Common myeloid progenitor, CD34-positive (primary cell): Measurements from ENCODE around the gene USO1.
A peak's percentile ranks its signal among the peaks of the same experiment; 100 is the strongest.
"Not testable (repeated sequence)": the region's sequence is repeated elsewhere in the genome, so short reads cannot be mapped to it uniquely, and the experiment has no call there.

Source experiments
- CTCF ChIA-PET: fragments of 350-600 bp; sonication (Branson Sonifier 250); formaldehyde crosslinking; loops from one replicate; lab custom pipeline; 2021; ENCODE audit warnings: antibody characterized with exemption; lab: Charles Lee
- POLR2A ChIA-PET: fragments of 350-600 bp; sonication (Branson Sonifier 250); formaldehyde crosslinking; loops from one replicate; lab custom pipeline; 2021; ENCODE audit warnings: antibody characterized with exemption; lab: Charles Lee
- DNase-seq, 3 donors: peaks; one replicate each; pipeline versions ENCODE4 v3.0.0 to v3.0.0-alpha.2; 2013
- H3K27ac ChIP-seq, 2 experiments: 1 replicate in 1 of 2; 2 replicates in 1 of 2; pipeline ENCODE4 v1.7.0; 2013; ENCODE audit warnings: inconsistent platforms in 2 of 2, low read length in 2 of 2, mild to moderate bottlenecking in 2 of 2, low read depth in 1 of 2, moderate library complexity in 1 of 2; ENCODE audit not compliant: severe bottlenecking in 2 of 2, insufficient read depth in 1 of 2, poor library complexity in 1 of 2
- H3K27me3 ChIP-seq, 5 experiments: replicated peaks in 2 of 5; 1 replicate in 3 of 5; 2 replicates in 2 of 5; pipeline versions ENCODE4 v1.6.1 to v1.7.0; 2013; ENCODE audit warnings: low read length in 4 of 5, mild to moderate bottlenecking in 2 of 5, moderate library complexity in 2 of 5, inconsistent platforms in 1 of 5; ENCODE audit not compliant: insufficient read depth in 5 of 5, control insufficient read depth in 4 of 5
- H3K36me3 ChIP-seq, 4 experiments: 1 replicate in 2 of 4; 2 replicates in 2 of 4; pipeline versions ENCODE4 v1.6.1 to v1.7.0; 2013; ENCODE audit warnings: low read length in 3 of 4, control low read depth in 1 of 4, mild to moderate bottlenecking in 1 of 4; ENCODE audit not compliant: control insufficient read depth in 4 of 4, insufficient read depth in 4 of 4
- H3K4me1 ChIP-seq, 4 experiments: 1 replicate in 3 of 4; 2 replicates in 1 of 4; pipeline versions ENCODE4 v1.6.1 to v1.7.1; 2013; ENCODE audit warnings: low read length in 3 of 4, mild to moderate bottlenecking in 3 of 4, control low read depth in 1 of 4, inconsistent platforms in 1 of 4, moderate library complexity in 1 of 4; ENCODE audit not compliant: control insufficient read depth in 4 of 4, insufficient read depth in 4 of 4; ENCODE audit errors: control extremely low read depth in 1 of 4
- H3K4me3 ChIP-seq, 7 experiments: 1 replicate in 4 of 7; 2 replicates in 3 of 7; pipeline versions ENCODE4 v1.5.1 to v1.7.0; 2013; ENCODE audit warnings: mild to moderate bottlenecking in 7 of 7, low read length in 6 of 7, moderate library complexity in 6 of 7, inconsistent platforms in 2 of 7, low read depth in 2 of 7, control low read depth in 1 of 7; ENCODE audit not compliant: insufficient read depth in 4 of 7, control insufficient read depth in 1 of 7; ENCODE audit errors: extremely low read depth in 1 of 7
- H3K9me3 ChIP-seq, 5 experiments: 1 replicate in 4 of 5; 2 replicates in 1 of 5; pipeline versions ENCODE4 v1.6.1 to v1.7.1; 2013; ENCODE audit warnings: low read length in 4 of 5, mild to moderate bottlenecking in 2 of 5, inconsistent platforms in 1 of 5, low read depth in 1 of 5, moderate library complexity in 1 of 5; ENCODE audit not compliant: control insufficient read depth in 4 of 5, insufficient read depth in 2 of 5; ENCODE audit errors: control extremely low read depth in 1 of 5
- WGBS: methylation state at CpG from one replicate; pipeline ENCODE4 v1.1.5; 2013; ENCODE audit not compliant: insufficient coverage; 5-methylcytosine and 5-hydroxymethylcytosine counted together

Gene USO1

DNA sequence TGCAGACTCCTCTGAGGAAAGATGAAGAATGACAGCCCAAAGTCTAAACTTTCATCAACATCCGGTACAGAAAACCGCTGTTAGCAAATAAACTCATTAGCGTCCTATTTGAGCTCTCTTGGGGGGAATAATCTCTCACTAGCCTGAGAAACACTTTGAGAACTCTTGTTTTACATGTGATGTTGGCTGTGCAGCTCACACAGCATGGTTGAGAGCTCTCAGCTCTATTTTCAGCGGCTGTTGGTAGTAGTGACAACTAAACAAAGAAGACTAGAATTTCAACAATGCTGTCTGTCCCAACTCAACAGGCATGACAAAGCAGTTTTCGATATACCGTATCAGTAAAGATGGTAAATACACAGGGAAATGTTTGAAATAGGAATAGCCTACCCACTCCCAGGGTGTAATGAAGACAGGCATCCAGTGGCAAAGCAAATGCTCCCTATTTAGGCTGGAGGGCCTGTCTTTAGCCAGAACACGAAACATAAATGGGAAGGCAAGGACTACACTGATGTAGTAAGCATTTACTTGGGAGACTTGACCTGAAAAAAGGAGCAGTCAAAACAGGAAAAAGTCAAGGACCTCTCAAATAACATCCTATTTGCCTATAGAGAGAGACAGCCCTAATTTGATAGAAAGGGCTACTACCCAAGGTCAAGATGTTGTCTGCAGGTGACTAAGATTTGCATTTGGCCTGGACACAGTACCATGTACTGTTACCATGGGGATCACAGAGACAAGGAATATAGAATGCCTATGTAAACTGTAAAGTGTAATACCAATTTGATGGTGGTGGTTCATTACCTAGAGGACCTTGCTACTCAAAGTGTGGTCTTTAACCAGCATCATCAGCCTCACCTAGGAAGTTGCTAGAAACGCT is 117.5 kb downstream of the USO1 start:
- H3K4me1 ChIP-seq, result peaks cover 0 to 6% (median 0%) of the 10 kb centered on the region in 4 experiments
- DNase-seq, result peak in 1 of 3 donors; percentile 17
- CTCF ChIA-PET, result no interaction called here
- H3K27ac ChIP-seq, result no peak overlapping the region
- WGBS, result 100% methylated on average over 3 of the region's 8 CpGs
- no peaks in the 10 kb centered on the region for H3K9me3 ChIP-seq
- POLR2A ChIA-PET, result no interaction called here
- H3K4me3 ChIP-seq, result no peak overlapping the region
- H3K36me3 ChIP-seq, result no peaks in the 10 kb centered on the region
- no peaks in the 10 kb centered on the region for H3K27me3 ChIP-seq

DNA sequence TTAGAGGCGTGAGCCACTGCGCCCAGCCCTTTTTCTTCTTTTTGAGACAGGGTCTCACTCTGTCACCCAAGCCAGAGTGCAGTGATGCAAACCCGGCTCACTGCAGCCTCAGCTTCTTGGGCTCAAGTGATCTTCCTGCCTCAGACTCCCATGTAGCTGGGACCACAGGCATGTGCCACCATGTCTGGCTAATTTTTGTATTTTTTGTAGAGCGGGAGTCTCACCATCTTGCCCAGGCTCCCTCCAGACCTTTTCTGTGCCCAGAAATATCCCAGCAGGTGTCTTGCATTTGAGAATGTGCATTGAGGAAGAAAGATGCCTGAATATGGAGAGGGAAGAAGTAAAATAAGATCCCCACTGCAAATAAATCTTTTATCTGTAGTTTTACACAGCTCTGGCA is 119.2 kb downstream of the USO1 start:
- CTCF ChIA-PET, result interaction anchor here (1.2 kb wide), 1 partner anchor 120 kb away, joined by 4 read pairs; the partner anchor contains the start of gene USO1

DNA sequence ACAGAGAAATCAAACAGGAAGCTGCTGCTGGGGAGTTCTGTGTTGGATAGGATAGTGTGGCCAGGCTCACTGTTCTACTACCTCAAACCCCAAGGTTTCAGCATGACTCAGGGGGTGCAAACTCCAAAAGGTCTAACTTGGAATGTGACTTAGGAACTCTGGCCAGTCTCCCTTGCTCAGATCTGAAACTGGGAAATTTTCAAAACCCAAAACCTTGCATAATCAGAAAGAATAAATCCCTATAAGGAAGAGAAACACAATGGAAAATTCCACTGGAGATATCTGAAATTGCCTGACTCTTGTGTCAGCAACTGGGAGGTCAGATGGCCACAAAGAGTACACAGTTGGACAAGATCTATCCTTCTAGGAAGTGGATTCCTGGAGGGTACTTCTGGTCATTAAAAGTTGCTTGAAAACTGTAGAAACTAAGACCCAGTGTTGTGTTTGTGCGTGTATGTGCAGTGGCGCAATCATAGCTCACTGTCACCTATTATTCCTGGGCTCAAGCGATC is 119.8 kb downstream of the USO1 start:
- 89% methylated on average over 1 of the region's 3 CpGs for WGBS
- no peak for DNase-seq
- CTCF ChIA-PET, result interaction anchor here (1.2 kb wide), 1 partner anchor 120 kb away, joined by 4 read pairs; the partner anchor contains the start of gene USO1
- no peak overlapping the region for H3K4me3 ChIP-seq
- H3K9me3 ChIP-seq, result no peaks in the 10 kb centered on the region
- H3K27ac ChIP-seq, result no peak overlapping the region
- H3K27me3 ChIP-seq, result no peaks in the 10 kb centered on the region
- POLR2A ChIA-PET, result no interaction called here
- no peaks in the 10 kb centered on the region for H3K36me3 ChIP-seq
- peaks cover 0 to 11% (median 0%) of the 10 kb centered on the region in 4 experiments for H3K4me1 ChIP-seq

More for the DNA sequence above, 119.2 kb downstream of the USO1 start:
- POLR2A ChIA-PET, result no interaction called here
- Histone ChIP-seq H3K9me3 (no peaks in the 10 kb centered on the region), H3K4me1 (peaks cover 0 to 6% (median 0%) of the 10 kb centered on the region in 4 experiments), H3K27ac (no peak overlapping the region), H3K36me3 (no peaks in the 10 kb centered on the region), H3K27me3 (no peaks in the 10 kb centered on the region), H3K4me3 (no peak overlapping the region)
- DNase-seq, result no peak
- 86% methylated on average over 1 of the region's 4 CpGs for WGBS

DNA sequence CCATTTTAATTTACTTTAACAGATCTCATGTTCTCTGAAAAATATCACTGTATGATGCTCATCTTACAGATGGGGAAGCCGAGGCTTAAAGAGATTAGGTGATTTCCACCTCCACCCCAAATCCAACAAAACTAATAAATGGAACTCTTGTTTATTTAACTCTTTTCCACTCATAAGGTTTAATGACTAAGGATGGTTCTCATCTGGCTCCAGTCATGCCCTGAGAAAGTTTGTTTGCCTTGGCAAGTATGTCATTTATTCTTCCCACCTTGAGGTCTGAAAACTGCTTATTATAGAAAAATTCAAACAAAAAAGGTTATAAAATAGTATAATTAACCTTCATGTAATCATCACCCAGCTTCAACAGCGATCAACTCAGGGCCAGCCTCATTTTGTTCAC is 121.6 kb downstream of the USO1 start:
- POLR2A ChIA-PET, result no interaction called here
- no peaks in the 10 kb centered on the region for H3K36me3 ChIP-seq
- no peak overlapping the region for H3K27ac ChIP-seq
- DNase-seq, result no peak
- peaks cover 0 to 20% (median 5%) of the 10 kb centered on the region in 4 experiments for H3K4me1 ChIP-seq
- H3K4me3 ChIP-seq, result no peak overlapping the region
- WGBS, result no CpG with 5 or more reads among the region's 2 CpGs
- CTCF ChIA-PET, result interaction anchor here (1.6 kb wide), 1 partner anchor 122 kb away, joined by 3 read pairs; the partner anchor contains the start of gene USO1
- H3K9me3 ChIP-seq, result no peaks in the 10 kb centered on the region
- no peaks in the 10 kb centered on the region for H3K27me3 ChIP-seq

DNA sequence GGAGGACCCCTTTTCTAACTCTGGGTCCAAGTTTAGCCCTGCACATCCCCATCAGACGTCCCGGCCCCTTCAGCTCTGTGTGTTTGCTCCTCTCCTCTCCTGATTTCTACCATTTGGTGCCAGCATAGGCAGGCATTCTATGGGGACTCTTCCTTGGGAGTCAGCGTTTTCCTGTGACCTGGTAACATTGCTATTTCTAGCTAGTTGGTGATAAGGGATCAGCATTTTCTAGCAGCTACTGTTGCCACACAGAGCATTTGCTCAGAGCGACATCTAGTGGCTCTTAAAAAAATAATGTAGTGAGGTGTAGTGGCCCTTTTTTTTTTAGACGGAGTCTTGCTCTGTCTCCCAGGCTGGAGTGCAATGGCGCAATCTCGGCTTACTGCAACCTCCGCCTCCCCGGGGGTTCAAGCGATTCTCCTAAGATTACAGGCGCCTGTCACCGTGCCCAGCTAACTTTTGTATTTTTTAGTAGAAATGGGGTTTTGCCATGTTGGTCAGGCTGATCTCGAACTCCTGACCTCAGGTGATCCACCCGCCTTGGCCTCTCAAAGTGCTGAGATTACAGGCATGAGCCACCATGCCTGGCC is 123.9 kb downstream of the USO1 start:
- peak; percentile 82 to 89 (median 86) for DNase-seq
- H3K36me3 ChIP-seq, H3K4me3 ChIP-seq, POLR2A ChIA-PET, H3K27ac ChIP-seq, H3K9me3 ChIP-seq, H3K27me3 ChIP-seq: not testable (repeated sequence)
- CTCF ChIA-PET, result interaction anchor here (0.7 to 1.4 kb wide), 18 partner anchors 8 to 322 kb away, joined by 3 to 6 read pairs (median 3); partner anchors contain the start of gene CDKL2
- WGBS, result 50% methylated on average over 2 of the region's 14 CpGs
- peaks cover 0 to 20% (median 5%) of the 10 kb centered on the region in 4 experiments for H3K4me1 ChIP-seq

DNA sequence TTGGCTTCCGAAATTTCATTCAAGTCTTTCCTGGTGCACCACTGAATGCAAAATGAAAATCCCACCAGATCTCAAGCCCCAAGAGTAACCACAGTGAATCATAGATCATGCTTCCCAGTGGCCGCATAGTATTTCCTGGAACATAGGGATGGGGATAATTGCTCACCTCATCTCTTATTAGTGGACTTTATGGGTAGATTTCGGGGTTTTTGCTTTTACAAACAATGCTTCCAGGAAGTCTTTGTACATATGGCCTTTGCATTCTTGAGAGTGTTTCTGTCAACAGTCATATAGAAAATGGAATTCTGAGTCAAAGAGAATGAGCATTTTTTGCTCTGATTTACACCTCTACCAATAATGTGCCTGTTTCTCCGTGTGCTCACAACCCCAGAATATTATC is 124.5 kb downstream of the USO1 start:
- Histone ChIP-seq H3K9me3 (no peaks in the 10 kb centered on the region), H3K36me3 (no peaks in the 10 kb centered on the region), H3K27ac (no peak overlapping the region), H3K27me3 (no peaks in the 10 kb centered on the region), H3K4me3 (no peak overlapping the region), H3K4me1 (peaks cover 0 to 20% (median 5%) of the 10 kb centered on the region in 4 experiments)
- no peak for DNase-seq
- WGBS, result 90% methylated on average over 2 of the region's 4 CpGs
- ChIA-PET POLR2A (no interaction called here), CTCF (interaction anchor here (1.2 to 1.3 kb wide), 4 partner anchors 122 to 323 kb away, joined by 3 read pairs; no protein-coding TSS in a partner anchor)
